Skeletal muscle satellite cell (primary cell): ENCODE results near the gene PSMB4. TPM values are rescaled to one million over a fixed set of nuclear protein-coding genes. Genes with fewer than 3 reads are reported as not detected.

Experiments used
- small RNA-seq: library from RNA; depleted of rRNA; stranded (forward); fragments of <200 nt; gene quantifications from one replicate; pipeline ENCODE3, GENCODE V24; 2012

PSMB4 gene

Small RNAs within 50 kb of the gene (small RNA-seq; reads per million reads assigned to genes)
- gene RNY4P25, result not detected
